Uterus (tissue), 2 donors: ENCODE data around the gene ADGRG7.

ENCODE experiments used
- POLR2A ChIP-seq, 2 donors: fragments of 450-650 bp; IDR thresholded peaks; one replicate each; pipeline ENCODE4 v1.6.1; 2016; ENCODE audit warnings: antibody characterized with exemption in 2 of 2, mild to moderate bottlenecking in 1 of 2, moderate library complexity in 1 of 2
- TF ChIP-seq, protein P1 (sequence below), 4 experiments: fragments of 200-600 bp in 2 of 4; fragments of 450-650 bp in 2 of 4; sonication (generic) in 2 of 4; IDR thresholded peaks; one replicate each; pipeline ENCODE4 v1.5.1; 2016 to 2019; ENCODE audit warnings: antibody characterized with exemption in 4 of 4, mild to moderate bottlenecking in 2 of 4, moderate library complexity in 1 of 4

DNA sequence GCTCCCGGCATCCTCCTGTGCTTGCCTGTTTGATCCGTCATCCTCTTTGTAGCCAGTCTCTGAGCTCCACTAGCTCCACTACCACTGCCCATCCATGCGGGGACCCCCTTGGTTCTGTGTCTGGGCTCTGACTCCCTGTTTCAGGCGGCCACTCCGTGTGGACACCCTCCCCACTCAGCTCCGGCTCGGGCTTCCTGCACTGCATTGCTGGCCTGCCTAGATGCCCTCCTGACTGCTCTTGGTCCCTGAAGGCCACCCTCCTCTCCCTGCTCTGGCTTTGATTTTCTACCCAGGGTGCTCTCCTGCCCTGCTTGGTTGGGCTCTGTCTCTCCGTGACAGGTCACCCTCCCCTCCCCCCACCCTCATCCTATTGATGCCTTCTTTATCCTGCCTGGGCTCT lies 4.0 kb upstream of the ADGRG7 start:
- TF ChIP-seq, protein P1, sequence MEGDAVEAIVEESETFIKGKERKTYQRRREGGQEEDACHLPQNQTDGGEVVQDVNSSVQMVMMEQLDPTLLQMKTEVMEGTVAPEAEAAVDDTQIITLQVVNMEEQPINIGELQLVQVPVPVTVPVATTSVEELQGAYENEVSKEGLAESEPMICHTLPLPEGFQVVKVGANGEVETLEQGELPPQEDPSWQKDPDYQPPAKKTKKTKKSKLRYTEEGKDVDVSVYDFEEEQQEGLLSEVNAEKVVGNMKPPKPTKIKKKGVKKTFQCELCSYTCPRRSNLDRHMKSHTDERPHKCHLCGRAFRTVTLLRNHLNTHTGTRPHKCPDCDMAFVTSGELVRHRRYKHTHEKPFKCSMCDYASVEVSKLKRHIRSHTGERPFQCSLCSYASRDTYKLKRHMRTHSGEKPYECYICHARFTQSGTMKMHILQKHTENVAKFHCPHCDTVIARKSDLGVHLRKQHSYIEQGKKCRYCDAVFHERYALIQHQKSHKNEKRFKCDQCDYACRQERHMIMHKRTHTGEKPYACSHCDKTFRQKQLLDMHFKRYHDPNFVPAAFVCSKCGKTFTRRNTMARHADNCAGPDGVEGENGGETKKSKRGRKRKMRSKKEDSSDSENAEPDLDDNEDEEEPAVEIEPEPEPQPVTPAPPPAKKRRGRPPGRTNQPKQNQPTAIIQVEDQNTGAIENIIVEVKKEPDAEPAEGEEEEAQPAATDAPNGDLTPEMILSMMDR (IDR thresholded peaks at IDR 0.05): no peak
- no peak for TF ChIP-seq POLR2A (IDR thresholded peaks at IDR 0.05)
